Measurements from ENCODE around the gene DNAJC22. TPM values are rescaled to one million over a fixed set of nuclear protein-coding genes. Genes with fewer than 3 reads are reported as not detected.

Gene DNAJC22
- total RNA-seq, 2 experiments from 2014 or later = 0.05 TPM; not detected in 1

DNA sequence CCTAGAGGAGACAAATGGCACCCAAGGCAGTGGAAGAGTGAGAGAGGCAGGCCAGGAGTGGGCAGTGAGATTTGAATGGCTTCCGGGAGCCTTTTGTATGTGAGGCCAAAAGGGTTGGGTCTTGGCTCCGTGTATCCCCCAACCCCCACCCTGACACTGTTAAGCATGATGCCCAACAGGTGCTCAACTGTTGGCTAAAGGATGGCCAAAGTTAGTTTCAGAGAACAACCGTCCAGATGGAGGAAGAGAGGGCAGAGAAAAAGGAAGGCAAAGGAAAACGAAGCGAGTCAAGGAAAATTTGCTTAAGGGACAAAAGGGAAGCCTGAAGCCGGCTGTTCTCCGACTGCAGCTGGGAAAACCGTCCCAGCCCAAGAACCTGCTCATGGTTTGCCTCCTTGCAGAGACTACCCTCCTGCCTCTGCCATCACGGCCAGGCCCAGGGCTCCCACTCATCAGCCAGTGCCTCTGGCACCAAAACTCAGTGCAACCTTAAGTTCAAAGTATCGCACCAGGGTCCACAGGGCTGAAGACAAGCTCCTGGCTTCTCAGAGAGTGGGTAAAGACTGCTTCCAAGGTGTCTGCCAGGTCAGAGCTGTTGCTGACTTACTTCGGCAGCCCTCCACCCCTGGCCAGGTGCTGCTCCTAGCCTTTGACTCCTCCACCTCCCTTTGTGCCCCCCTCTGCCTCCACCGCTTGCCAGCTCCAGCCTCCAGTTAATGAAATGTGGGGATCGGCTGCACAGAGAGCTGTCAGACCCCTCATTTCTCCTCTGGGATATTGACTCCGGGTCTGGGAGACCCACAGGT lies 5.5 kb upstream of the DNAJC22 start:
- ChIA-PET POLR2A (interaction anchor here (1.3 to 2.7 kb wide), 4 partner anchors 17 to 53 kb away, joined by 4 to 17 read pairs (median 8); partner anchors contain the start of genes PRPH and TROAP), CTCF (interaction anchor here (0.7 to 3.8 kb wide), 14 partner anchors 8 to 407 kb away, joined by 3 to 52 read pairs (median 10); partner anchors contain the start of genes PRPH, SPATS2 and TROAP)
- Mint-ChIP-seq H3K27ac (no peak overlapping the region), H3K27me3 (peaks cover 87% of the 10 kb centered on the region), H3K9me3 (no peaks in the 10 kb centered on the region), H3K4me1 (peaks cover 35% of the 10 kb centered on the region), H3K36me3 (ENCODE audit: low read depth) (no peaks in the 10 kb centered on the region), H3K4me3 (no peak overlapping the region)
- no peak for DNase-seq

DNA sequence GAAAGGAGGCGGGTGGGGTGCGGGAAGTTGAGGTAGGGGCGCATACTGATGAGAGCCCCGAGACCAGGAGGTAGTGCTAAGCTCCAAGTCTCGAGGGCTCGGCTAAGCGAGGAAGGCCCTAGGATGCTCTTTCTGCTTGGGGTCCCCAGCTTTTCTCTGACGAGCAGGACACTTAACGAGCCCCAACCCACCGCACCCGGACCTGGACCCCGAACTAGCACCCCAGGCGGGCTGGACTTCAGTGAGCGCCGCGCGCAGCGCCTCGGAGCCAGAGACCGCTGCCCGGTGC lies 5.0 kb upstream of the DNAJC22 start:
- POLR2A ChIA-PET = interaction anchor here (0.9 to 2.7 kb wide), 7 partner anchors 17 to 211 kb away, joined by 3 to 17 read pairs (median 4); partner anchors contain the start of genes PRPH, SPATS2, TROAP and TUBA1B
- no peaks in the 10 kb centered on the region for H3K36me3 Mint-ChIP-seq (ENCODE audit: low read depth)
- no peak for DNase-seq
- H3K9me3 Mint-ChIP-seq = no peaks in the 10 kb centered on the region
- peaks cover 40% of the 10 kb centered on the region for H3K4me1 Mint-ChIP-seq
- peaks cover 90% of the 10 kb centered on the region for H3K27me3 Mint-ChIP-seq
- CTCF ChIA-PET = interaction anchor here (0.6 to 3.8 kb wide), 16 partner anchors 9 to 407 kb away, joined by 3 to 52 read pairs (median 8); partner anchors contain the start of genes PRPH, SPATS2 and TROAP
- no peak overlapping the region for H3K4me3 Mint-ChIP-seq
- no peak overlapping the region for H3K27ac Mint-ChIP-seq

DNA sequence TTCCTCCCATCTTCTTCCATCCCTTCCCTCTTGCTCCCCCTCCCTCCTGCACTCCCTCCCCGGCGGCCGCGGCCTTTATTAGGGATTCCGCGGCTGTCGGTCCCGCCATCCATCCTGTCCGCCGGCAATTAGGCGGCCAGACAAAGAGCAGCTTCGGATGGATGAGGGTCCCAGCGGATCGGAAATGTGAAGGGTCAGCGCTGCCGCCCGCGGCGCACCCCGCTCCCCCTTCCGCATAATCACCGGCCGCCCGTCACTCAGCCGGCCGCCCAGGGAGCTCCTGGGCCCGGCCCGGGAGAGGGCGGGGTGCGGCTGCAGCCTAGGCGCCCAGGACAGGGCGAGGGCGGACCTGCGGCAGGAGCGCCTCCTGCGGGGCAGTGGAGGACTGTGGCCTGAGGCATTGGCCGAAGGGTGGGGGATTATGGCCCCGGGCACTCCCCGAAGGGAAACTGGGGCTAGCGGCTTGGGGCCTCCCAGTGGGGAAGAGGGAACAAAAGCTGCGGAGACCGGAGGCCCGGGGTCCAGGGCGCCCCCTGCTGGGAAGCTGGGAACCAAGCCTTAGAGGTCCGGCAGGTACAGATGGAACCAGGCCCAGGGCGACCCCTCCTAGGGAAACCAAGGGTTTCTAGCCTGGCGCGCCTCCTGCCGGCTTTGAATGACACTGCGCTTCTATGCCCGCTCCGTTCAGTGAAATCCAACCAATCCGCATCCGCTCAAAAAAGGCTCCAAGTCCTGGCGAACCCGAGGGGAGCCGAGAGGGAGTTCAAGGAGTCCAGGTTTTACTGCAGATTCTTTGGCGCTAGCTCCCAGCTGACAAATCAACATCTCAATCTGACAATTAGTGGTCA lies 4.4 kb upstream of the DNAJC22 start:
- Mint-ChIP-seq H3K4me3 (peak overlapping the region; percentile 35), H3K27me3 (peaks cover 90% of the 10 kb centered on the region), H3K4me1 (peaks cover 40% of the 10 kb centered on the region), H3K36me3 (ENCODE audit: low read depth) (no peaks in the 10 kb centered on the region), H3K27ac (no peak overlapping the region), H3K9me3 (no peaks in the 10 kb centered on the region)
- ChIA-PET CTCF (interaction anchor here (0.6 to 3.8 kb wide), 24 partner anchors 9 to 406 kb away, joined by 3 to 52 read pairs (median 4); partner anchors contain the start of genes PRPH, SPATS2 and TROAP), POLR2A (interaction anchor here (0.9 to 2.7 kb wide), 8 partner anchors 16 to 211 kb away, joined by 3 to 17 read pairs (median 4); partner anchors contain the start of genes PRPH, SPATS2, TROAP and TUBA1B)
- peak; percentile 80 for DNase-seq

DNA sequence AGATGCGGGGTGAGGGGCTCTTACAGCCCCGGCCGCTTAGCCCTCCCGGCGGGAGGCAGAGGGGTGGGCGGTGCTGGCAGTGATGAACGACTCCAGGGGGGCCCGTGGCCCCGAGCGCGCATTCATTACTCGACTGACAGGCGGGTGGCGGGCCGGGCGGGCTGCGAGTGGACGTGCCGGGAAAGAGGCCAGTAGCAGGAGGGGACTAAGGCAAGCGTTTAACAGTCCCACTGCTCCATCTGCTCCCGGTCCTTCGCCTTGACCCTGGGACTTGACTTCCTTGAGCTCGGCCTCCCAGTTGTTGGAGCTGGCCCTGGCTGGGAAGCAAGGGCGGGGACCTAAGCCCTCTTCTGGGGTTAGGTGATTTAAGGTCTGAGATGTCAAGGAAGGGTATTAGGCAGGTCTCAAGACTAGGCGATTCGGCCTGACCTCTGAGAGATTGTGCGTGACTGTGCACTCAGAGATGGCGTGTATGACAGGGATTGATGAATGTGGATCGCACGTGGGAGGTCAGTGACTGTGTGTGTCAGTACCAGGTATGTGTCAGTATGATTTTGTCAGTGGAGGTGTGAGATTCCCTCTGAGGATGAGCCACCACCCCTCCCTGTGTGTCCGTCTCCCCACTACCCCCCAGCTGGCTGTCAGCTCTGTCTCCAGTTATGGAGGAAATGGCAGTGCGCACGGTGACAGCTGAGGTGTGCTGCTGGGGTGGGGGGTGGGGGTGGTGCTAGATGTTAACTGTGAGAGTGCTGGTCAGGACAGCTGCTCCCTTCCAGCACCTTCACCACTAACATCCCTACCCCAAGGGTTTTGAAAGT lies 3.6 kb upstream of the DNAJC22 start:
- Mint-ChIP-seq H3K4me1 (peaks cover 37% of the 10 kb centered on the region), H3K36me3 (ENCODE audit: low read depth) (no peaks in the 10 kb centered on the region)

DNA sequence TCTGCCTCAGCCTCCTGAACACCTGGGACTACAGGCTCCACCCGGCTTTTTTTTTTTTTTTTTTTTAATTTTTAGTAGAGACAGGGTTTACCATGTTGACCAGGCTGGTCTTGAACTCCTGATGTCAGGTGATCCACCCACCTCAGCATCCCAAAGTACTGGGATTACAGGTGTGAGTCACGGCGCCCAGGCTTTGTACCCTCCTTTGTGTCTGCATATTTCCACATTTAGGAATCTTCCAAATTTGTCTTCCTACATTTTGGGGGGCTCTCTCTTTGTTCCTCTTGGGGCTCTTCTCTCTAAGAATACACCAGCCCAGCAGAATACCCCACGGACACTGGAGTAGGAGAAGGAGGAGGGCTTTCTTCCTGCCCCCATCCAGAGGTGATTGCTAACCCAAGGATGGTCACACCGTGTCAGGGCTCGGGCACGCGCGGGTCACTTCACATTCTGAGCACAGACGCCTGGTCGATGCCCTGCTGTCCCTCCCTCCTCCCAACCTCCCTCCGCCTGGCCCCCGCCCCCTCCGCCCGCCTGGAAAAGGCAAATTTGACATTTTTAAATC lies 2.1 kb upstream of the DNAJC22 start:
- no peak for DNase-seq
- H3K4me3 Mint-ChIP-seq = no peak overlapping the region
- no peak overlapping the region for H3K27ac Mint-ChIP-seq
- peaks cover 86% of the 10 kb centered on the region for H3K27me3 Mint-ChIP-seq
- H3K36me3 Mint-ChIP-seq (ENCODE audit: low read depth) = no peaks in the 10 kb centered on the region
- ChIA-PET POLR2A (no interaction called here), CTCF (interaction anchor here (3.3 to 3.8 kb wide), 2 partner anchors 8 to 13 kb away, joined by 20 to 33 read pairs; no protein-coding TSS in a partner anchor)
- H3K9me3 Mint-ChIP-seq = no peaks in the 10 kb centered on the region
- H3K4me1 Mint-ChIP-seq = peaks cover 37% of the 10 kb centered on the region

More for the DNA sequence above, 3.6 kb upstream of the DNAJC22 start:
- Mint-ChIP-seq H3K27me3 (peaks cover 89% of the 10 kb centered on the region), H3K27ac (no peak overlapping the region), H3K9me3 (no peaks in the 10 kb centered on the region), H3K4me3 (peak overlapping the region; percentile 35)
- no peak for DNase-seq
- CTCF ChIA-PET = interaction anchor here (0.6 to 3.8 kb wide), 19 partner anchors 9 to 405 kb away, joined by 3 to 52 read pairs (median 5); partner anchors contain the start of genes PRPH, SPATS2 and TROAP
- POLR2A ChIA-PET = interaction anchor here (0.7 to 2.7 kb wide), 7 partner anchors 11 to 212 kb away, joined by 3 to 17 read pairs (median 4); partner anchors contain the start of genes PRPH, SPATS2, TROAP and TUBA1B

DNA sequence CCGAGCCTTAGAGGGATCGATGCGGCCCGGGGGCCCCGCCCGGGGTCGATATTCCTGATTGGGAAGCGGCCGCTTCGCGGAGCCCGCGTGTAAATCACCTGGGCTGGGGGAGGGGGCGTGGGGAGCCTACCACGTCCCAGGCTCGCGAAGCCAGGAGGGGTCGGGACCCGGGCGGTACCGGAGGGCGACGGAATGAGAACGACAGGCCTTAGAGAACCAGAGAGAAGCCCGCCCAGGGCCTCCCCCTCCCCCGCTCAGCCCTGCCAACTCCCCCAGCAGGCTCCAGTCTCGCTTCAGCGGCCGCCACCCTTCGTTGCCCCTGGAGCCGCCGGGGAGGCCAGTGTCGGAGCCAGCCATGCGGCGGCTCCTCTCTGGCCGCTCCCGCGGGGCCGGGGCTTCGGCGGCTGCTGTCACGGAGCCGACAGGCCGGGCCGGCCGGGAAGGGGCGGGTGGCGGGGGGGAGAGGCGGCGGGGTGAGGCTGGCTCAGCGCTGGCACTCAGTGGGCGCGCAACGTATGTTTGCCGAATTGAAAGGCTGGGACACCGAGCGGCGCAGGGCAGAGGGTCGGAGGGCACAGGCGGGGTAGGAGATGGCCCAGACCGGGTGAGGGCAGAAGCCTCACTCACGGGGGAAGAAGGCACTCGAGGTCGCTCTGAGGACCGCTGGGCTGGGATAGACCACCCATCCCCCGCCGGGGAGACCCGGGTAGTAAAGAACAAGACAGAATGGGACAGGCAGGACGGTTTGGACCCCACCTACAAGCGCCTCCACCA lies 1.4 kb upstream of the DNAJC22 start:
- Mint-ChIP-seq H3K27ac (no peak overlapping the region), H3K27me3 (peaks cover 80% of the 10 kb centered on the region), H3K9me3 (no peaks in the 10 kb centered on the region), H3K4me3 (peak overlapping the region; percentile 24), H3K36me3 (ENCODE audit: low read depth) (no peaks in the 10 kb centered on the region), H3K4me1 (peaks cover 37% of the 10 kb centered on the region)
- POLR2A ChIA-PET = interaction anchor here (0.7 kb wide), 1 partner anchor 10 kb away, joined by 3 read pairs; no protein-coding TSS in a partner anchor
- no peak for DNase-seq
- CTCF ChIA-PET = interaction anchor here (3.3 to 9.4 kb wide), 3 partner anchors 12 to 54 kb away, joined by 27 to 161 read pairs (median 65); partner anchors contain the start of genes PRPH and SPATS2

DNA sequence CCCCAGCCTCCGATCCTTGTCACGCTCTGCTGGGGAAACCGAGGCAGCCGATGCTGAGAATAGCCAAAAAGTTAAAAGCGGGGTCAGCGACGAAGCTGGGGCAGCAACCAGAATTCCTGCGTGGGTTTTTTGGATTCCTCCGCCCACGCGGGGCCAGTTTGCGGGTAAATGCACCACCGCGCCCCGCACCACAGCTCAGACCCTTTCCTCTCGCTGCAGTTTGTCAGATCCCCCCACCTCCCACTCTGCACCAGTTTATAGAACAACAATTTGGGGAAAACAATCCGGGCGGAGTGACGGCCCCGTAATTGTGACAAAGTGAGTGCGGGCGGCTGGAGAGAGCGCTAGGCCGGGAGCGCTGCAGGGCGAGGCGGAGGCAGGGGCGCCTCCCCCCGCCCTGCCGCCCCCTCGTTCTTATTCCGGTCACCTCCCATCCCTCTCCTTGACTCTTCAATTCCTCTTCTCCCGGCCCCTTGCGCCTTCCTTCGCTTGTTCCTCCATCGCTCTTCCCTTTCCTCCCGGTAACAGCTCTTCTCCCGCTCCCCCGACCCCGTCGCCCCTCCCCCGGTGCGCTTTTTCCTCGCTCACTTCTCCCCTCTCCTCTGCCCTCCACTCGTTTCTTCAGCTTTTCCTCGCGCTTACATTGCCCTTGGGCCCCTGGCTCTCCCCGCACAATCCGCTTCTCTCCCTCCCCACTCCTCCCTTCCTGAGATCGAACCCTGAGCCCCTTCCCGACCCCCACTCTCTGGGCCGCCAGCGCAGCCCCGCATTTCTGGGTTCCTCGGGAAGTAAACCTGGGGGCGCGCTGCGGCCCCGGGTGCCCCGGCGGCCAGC lies 646 bp upstream of the DNAJC22 start:
- Mint-ChIP-seq H3K4me3 (no peak overlapping the region), H3K9me3 (no peaks in the 10 kb centered on the region), H3K27ac (no peak overlapping the region), H3K27me3 (peaks cover 76% of the 10 kb centered on the region), H3K36me3 (ENCODE audit: low read depth) (no peaks in the 10 kb centered on the region), H3K4me1 (peaks cover 37% of the 10 kb centered on the region)
- CTCF ChIA-PET = interaction anchor here (0.6 to 9.4 kb wide), 15 partner anchors 9 to 291 kb away, joined by 3 to 161 read pairs (median 9); partner anchors contain the start of genes C1QL4, PRPH, SPATS2 and TROAP
- POLR2A ChIA-PET = interaction anchor here (0.7 to 2.0 kb wide), 5 partner anchors 11 to 57 kb away, joined by 3 to 12 read pairs (median 7); partner anchors contain the start of genes PRPH and SPATS2
- no peak for DNase-seq

DNA sequence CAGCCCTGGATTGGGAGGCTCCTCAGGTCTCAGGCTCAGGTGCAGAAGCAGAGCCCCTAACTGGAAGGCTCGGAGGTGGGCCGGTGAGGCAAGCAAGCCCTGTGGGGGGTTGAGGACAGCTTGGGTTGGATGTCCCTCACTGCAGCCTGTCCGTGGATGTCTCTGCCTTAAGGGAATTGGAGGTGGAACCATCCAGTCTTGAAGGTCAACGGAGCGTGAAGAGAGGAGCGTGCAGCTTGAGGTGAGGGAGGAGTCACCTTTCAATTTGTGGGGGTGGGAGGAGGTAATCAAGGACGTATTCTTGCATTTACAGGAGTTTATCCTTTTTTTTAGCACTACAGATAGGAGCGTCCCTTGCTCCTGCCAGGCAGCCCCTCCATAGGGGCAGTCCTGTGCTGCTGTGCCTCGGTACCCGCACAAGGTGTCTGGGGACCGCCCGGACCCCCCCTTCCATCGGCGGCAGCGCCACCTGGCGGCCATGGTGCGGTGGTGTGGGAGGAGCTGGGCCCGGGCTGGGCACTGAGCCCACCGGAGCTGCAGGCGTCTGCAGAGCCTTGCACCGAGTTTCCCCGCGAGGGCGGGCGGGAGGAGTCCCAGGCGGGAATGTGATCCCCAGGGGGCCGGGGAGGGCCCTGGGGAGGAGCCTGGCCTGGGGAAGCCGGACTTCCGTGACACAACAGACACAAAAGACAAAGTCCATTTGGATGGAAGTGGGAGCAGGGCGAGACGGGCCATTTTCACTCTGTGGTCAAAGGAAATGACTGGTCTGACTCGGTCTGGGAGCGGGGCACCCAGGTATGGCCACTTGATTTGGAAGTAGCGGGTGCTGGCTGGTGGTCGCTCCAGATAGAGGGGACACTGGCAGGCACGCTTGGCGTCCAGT lies 864 bp downstream of the DNAJC22 start:
- CTCF ChIA-PET = interaction anchor here (0.6 to 9.4 kb wide), 36 partner anchors 8 to 276 kb away, joined by 3 to 161 read pairs (median 6); partner anchors contain the start of genes C1QL4, PRPF40B, PRPH and SPATS2

DNA sequence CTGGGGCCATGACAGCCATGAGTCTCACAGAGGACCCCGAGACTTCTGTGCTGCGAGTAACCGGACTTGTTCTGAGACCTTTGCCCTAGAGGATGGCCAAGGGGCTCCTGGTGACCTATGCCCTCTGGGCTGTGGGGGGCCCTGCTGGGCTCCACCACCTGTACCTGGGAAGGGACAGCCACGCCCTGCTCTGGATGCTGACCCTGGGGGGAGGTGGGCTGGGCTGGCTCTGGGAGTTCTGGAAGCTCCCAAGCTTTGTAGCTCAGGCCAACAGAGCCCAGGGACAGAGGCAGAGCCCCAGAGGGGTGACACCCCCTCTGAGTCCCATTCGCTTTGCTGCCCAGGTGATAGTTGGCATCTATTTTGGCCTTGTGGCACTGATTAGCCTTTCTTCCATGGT lies 2.1 kb downstream of the DNAJC22 start:
- CTCF ChIA-PET = interaction anchor here (0.5 to 9.4 kb wide), 8 partner anchors 9 to 262 kb away, joined by 3 to 161 read pairs (median 10); partner anchors contain the start of gene PRPH
- H3K4me3 Mint-ChIP-seq = no peak overlapping the region
- POLR2A ChIA-PET = interaction anchor here (0.6 to 2.0 kb wide), 3 partner anchors 18 to 162 kb away, joined by 3 to 4 read pairs (median 3); partner anchors contain the start of gene SPATS2

More for the DNA sequence above, 864 bp downstream of the DNAJC22 start:
- peak; percentile 80 for DNase-seq
- POLR2A ChIA-PET = interaction anchor here (0.6 to 2.0 kb wide), 6 partner anchors 12 to 58 kb away, joined by 3 to 12 read pairs (median 6); partner anchors contain the start of genes PRPH and SPATS2
- Mint-ChIP-seq H3K4me3 (peak overlapping the region; percentile 57), H3K4me1 (peaks cover 34% of the 10 kb centered on the region), H3K9me3 (no peaks in the 10 kb centered on the region), H3K27me3 (peaks cover 71% of the 10 kb centered on the region), H3K36me3 (ENCODE audit: low read depth) (no peaks in the 10 kb centered on the region), H3K27ac (no peak overlapping the region)

More for the DNA sequence above, 2.1 kb downstream of the DNAJC22 start:
- Mint-ChIP-seq H3K36me3 (ENCODE audit: low read depth) (no peaks in the 10 kb centered on the region), H3K4me1 (peaks cover 22% of the 10 kb centered on the region), H3K9me3 (no peaks in the 10 kb centered on the region), H3K27ac (no peak overlapping the region), H3K27me3 (peaks cover 68% of the 10 kb centered on the region)
- DNase-seq = no peak

All from activated CD4-positive, alpha-beta memory T cell treated with anti-CD3 and anti-CD28 coated beads, Interleukin-2, amount 10 ng/mL, durations not matched to agents 7 days and 5 days (primary cell).